OCI-LY3 (cell line): ENCODE measurements around the gene UNC50.

Source experiments
- EZH2phosphoT487 ChIP-seq: fragments of 200-600 bp; shearing (Covaris generic); IDR thresholded peaks from 2 replicates; pipeline ENCODE4 v1.6.1; 2018; ENCODE audit warnings: antibody characterized with exemption, mixed run types, low read depth
- TF ChIP-seq, protein P1 (sequence below): fragments of 200-600, 300-600 bp; sonication (generic); IDR thresholded peaks from 2 replicates; pipeline ENCODE4 v1.5.1; 2014; ENCODE audit warnings: antibody characterized with exemption, low read length, low read depth

DNA sequence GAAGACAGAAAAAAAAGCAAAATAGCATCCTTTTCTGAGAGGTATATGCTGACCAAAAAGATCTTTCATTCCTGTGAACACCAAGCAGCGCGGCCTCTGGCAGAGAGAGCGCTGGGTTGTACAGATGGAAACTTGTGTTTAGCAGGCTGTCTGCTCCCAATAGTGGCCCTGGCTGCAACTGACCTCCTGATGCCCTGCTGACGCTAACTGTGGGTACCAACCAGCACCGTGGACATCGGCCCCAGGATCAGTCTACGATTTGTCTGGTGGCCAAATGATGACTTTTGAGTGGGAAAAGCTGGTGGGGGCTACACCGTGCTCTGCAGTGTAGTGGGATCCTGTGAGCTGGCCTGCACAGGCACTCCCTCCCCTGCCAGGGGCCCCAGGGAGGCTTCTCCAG is 15.8 kb upstream of the UNC50 start:
- TF ChIP-seq, protein P1, sequence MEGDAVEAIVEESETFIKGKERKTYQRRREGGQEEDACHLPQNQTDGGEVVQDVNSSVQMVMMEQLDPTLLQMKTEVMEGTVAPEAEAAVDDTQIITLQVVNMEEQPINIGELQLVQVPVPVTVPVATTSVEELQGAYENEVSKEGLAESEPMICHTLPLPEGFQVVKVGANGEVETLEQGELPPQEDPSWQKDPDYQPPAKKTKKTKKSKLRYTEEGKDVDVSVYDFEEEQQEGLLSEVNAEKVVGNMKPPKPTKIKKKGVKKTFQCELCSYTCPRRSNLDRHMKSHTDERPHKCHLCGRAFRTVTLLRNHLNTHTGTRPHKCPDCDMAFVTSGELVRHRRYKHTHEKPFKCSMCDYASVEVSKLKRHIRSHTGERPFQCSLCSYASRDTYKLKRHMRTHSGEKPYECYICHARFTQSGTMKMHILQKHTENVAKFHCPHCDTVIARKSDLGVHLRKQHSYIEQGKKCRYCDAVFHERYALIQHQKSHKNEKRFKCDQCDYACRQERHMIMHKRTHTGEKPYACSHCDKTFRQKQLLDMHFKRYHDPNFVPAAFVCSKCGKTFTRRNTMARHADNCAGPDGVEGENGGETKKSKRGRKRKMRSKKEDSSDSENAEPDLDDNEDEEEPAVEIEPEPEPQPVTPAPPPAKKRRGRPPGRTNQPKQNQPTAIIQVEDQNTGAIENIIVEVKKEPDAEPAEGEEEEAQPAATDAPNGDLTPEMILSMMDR, result no peak
- no peak for TF ChIP-seq EZH2phosphoT487
